DND-41 (cell line): ENCODE data around the gene ABLIM3.

Experiments
- ATAC-seq: fragments of 200-7000 bp; cut with Tn5 transposase; 3 replicates; pipeline ENCODE4 v1.9.1; 2021; ENCODE audit warnings: low read depth; ENCODE audit not compliant: insufficient read depth
- DNase-seq: peaks from one replicate; pipeline ENCODE4 v3.0.0-alpha.2; 2020
- H2AFZ ChIP-seq: 2 replicates; pipeline ENCODE4 v1.6.0; 2012; ENCODE audit warnings: low read depth, low read length
- H3K27ac ChIP-seq: 2 replicates; pipeline ENCODE4 v1.5.1; 2012; ENCODE audit warnings: low read length, inconsistent platforms
- H3K27me3 ChIP-seq: fragments of 200-600 bp; sonication (generic); 2 replicates; pipeline ENCODE4 v1.6.0; 2012; ENCODE audit warnings: low read length, mild to moderate bottlenecking, inconsistent platforms; ENCODE audit not compliant: insufficient read depth, poor library complexity
- H3K36me3 ChIP-seq: 2 replicates; pipeline ENCODE4 v1.5.1; 2012; ENCODE audit warnings: low read length, inconsistent platforms; ENCODE audit not compliant: insufficient read depth
- H3K4me1 ChIP-seq: 2 replicates; pipeline ENCODE4 v1.5.1; 2012; ENCODE audit warnings: mild to moderate bottlenecking, low read length; ENCODE audit not compliant: insufficient read depth
- H3K4me2 ChIP-seq: 2 replicates; pipeline ENCODE4 v1.6.0; 2012; ENCODE audit warnings: mild to moderate bottlenecking, moderate library complexity, low read length, inconsistent platforms; ENCODE audit not compliant: insufficient read depth
- H3K4me3 ChIP-seq, 2 experiments: fragments of 200-600 bp in 1 of 2; shearing (Covaris generic) in 1 of 2; 2 replicates each; pipeline ENCODE4 v1.5.1; 2012 to 2016; ENCODE audit warnings: inconsistent platforms in 2 of 2, low read length in 2 of 2, mild to moderate bottlenecking in 2 of 2, low read depth in 1 of 2, moderate library complexity in 1 of 2
- H3K79me2 ChIP-seq: 2 replicates; pipeline ENCODE4 v1.6.0; 2012; ENCODE audit warnings: low read length, inconsistent platforms; ENCODE audit not compliant: insufficient read depth
- H3K9ac ChIP-seq: 2 replicates; pipeline ENCODE4 v1.6.0; 2012; ENCODE audit warnings: low read depth, mild to moderate bottlenecking, inconsistent platforms, low read length, moderate library complexity
- H3K9me3 ChIP-seq: 2 replicates; pipeline ENCODE4 v1.5.1; 2012; ENCODE audit warnings: low read length, moderate library complexity, mild to moderate bottlenecking, inconsistent platforms; ENCODE audit not compliant: insufficient read depth, severe bottlenecking
- H4K20me1 ChIP-seq: 2 replicates; pipeline ENCODE4 v1.6.0; 2012; ENCODE audit warnings: low read length; ENCODE audit not compliant: insufficient read depth
- EZH2 ChIP-seq: IDR thresholded peaks from 3 replicates; pipeline ENCODE4 v1.6.1; 2012; ENCODE audit warnings: borderline replicate concordance, low read depth, mild to moderate bottlenecking, moderate library complexity, low read length, inconsistent platforms; ENCODE audit not compliant: severe bottlenecking
- TF ChIP-seq, protein P1 (sequence below): IDR thresholded peaks from 2 replicates; pipeline ENCODE4 v1.5.1; 2012; ENCODE audit warnings: borderline replicate concordance, low read length, moderate library complexity, mild to moderate bottlenecking; ENCODE audit not compliant: poor library complexity, severe bottlenecking; ENCODE audit errors: extremely low read depth

ABLIM3 gene

DNA sequence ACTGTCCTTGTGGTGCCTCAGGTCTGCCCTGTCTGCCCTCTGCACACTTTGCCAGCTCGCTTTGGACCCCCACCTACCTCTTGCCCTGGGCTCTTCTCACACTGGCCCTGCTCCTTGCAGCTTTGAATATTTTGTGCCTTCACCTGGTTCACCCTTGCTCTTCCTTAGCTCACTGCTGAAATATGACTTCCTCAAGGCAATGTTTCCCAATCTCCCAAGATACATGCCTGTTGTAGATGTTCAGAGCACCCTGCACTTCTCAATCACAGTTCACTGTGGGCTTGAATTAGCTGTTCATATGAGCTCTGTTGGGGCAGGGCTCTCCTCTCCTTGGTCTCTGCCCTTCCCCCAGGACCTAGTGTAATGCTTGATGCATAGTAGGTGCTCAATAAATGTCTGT is 138.4 kb downstream of the ABLIM3 start:
- H3K27ac ChIP-seq = no peak overlapping the region
- no peak for TF ChIP-seq EZH2
- TF ChIP-seq, protein P1, sequence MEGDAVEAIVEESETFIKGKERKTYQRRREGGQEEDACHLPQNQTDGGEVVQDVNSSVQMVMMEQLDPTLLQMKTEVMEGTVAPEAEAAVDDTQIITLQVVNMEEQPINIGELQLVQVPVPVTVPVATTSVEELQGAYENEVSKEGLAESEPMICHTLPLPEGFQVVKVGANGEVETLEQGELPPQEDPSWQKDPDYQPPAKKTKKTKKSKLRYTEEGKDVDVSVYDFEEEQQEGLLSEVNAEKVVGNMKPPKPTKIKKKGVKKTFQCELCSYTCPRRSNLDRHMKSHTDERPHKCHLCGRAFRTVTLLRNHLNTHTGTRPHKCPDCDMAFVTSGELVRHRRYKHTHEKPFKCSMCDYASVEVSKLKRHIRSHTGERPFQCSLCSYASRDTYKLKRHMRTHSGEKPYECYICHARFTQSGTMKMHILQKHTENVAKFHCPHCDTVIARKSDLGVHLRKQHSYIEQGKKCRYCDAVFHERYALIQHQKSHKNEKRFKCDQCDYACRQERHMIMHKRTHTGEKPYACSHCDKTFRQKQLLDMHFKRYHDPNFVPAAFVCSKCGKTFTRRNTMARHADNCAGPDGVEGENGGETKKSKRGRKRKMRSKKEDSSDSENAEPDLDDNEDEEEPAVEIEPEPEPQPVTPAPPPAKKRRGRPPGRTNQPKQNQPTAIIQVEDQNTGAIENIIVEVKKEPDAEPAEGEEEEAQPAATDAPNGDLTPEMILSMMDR = no peak
- ATAC-seq = no peak

GRCh38 chr5:149280124-149280523 is 138.8 kb downstream of the ABLIM3 start:
- Histone ChIP-seq H3K4me3 (no peak overlapping the region), H3K4me1 (no peaks in the 10 kb centered on the region), H3K9me3 (no peaks in the 10 kb centered on the region), H2AFZ (no peak overlapping the region), H4K20me1 (no peaks in the 10 kb centered on the region), H3K4me2 (no peak overlapping the region), H3K27ac (no peak overlapping the region), H3K9ac (no peak overlapping the region), H3K27me3 (peaks cover 9% of the 10 kb centered on the region), H3K79me2 (no peaks in the 10 kb centered on the region), H3K36me3 (no peaks in the 10 kb centered on the region)
- ATAC-seq (no peak), DNase-seq (no peak)
- no peak for TF ChIP-seq EZH2
- TF ChIP-seq, protein P1 = no peak

More for the DNA sequence above, 138.4 kb downstream of the ABLIM3 start:
- no peak overlapping the region for H3K4me2 ChIP-seq
- no peaks in the 10 kb centered on the region for H3K79me2 ChIP-seq
- H3K4me3 ChIP-seq = no peak overlapping the region
- no peaks in the 10 kb centered on the region for H3K4me1 ChIP-seq
- no peaks in the 10 kb centered on the region for H3K9me3 ChIP-seq
- no peaks in the 10 kb centered on the region for H3K36me3 ChIP-seq
- no peak overlapping the region for H3K9ac ChIP-seq
- no peak overlapping the region for H2AFZ ChIP-seq
- no peaks in the 10 kb centered on the region for H4K20me1 ChIP-seq
- peaks cover 6% of the 10 kb centered on the region for H3K27me3 ChIP-seq
- no peak for DNase-seq

- Histone ChIP-seq H3K27ac (no peak overlapping the region), H3K9me3 (no peaks in the 10 kb centered on the region), H3K4me3 (no peak overlapping the region), H3K9ac (no peak overlapping the region), H3K27me3 (peaks cover 9% of the 10 kb centered on the region), H3K79me2 (no peaks in the 10 kb centered on the region), H4K20me1 (no peaks in the 10 kb centered on the region), H3K4me2 (no peak overlapping the region), H3K36me3 (no peaks in the 10 kb centered on the region), H2AFZ (no peak overlapping the region), H3K4me1 (no peaks in the 10 kb centered on the region)
- TF ChIP-seq, protein P1 = no peak
- TF ChIP-seq EZH2 = no peak
- ATAC-seq (no peak), DNase-seq (no peak)
Observed at GRCh38 chr5:149280802-149281201, 139.5 kb downstream of the ABLIM3 start.
